C4-2B (cell line): ENCODE measurements around the gene MFNG.

Experiments
- H3K27ac ChIP-seq: fragments of 450-650 bp; 2 replicates; pipeline ENCODE4 v1.5.1; 2017
- CTCF ChIP-seq: fragments of 450-650 bp; conservative IDR thresholded peaks from 2 replicates; pipeline ENCODE4 v1.5.1; 2017; ENCODE audit warnings: mild to moderate bottlenecking
- ZFX ChIP-seq: fragments of 450-650 bp; IDR thresholded peaks from 2 replicates; pipeline ENCODE4 v1.6.1; 2017

Gene MFNG

GRCh38 chr22:37502342-37503182, 16.4 kb upstream of the MFNG start:
- TF ChIP-seq ZFX (no peak), CTCF (no peak)
- peak overlapping the region; percentile 59 for H3K27ac ChIP-seq

GRCh38 chr22:37501610-37502341, 15.6 kb upstream of the MFNG start:
- TF ChIP-seq CTCF (no peak), ZFX (no peak)
- H3K27ac ChIP-seq = peak overlapping the region; percentile 59

- H3K27ac ChIP-seq = peak overlapping the region; percentile 59
- no peak for TF ChIP-seq CTCF
- no peak for TF ChIP-seq ZFX
These were observed 14.8 kb upstream of the MFNG start for GRCh38 chr22:37500745-37501609.

- no peak overlapping the region for H3K27ac ChIP-seq
- TF ChIP-seq CTCF (no peak), ZFX (no peak)
These were observed 13.8 kb upstream of the MFNG start for GRCh38 chr22:37499789-37500540.

GRCh38 chr22:37499027-37499707, 13.0 kb upstream of the MFNG start:
- no peak overlapping the region for H3K27ac ChIP-seq
- no peak for TF ChIP-seq CTCF
- TF ChIP-seq ZFX = no peak

GRCh38 chr22:37498289-37498909, 12.2 kb upstream of the MFNG start:
- no peak for TF ChIP-seq ZFX
- TF ChIP-seq CTCF = no peak; the same call in 1 of the 2 replicates
- H3K27ac ChIP-seq = no peak overlapping the region
